NB4 (cell line): Measurements from ENCODE around the gene PDYN.

Experiments used
- CTCF ChIP-seq: IDR thresholded peaks from one replicate; pipeline ENCODE4 v1.5.1; 2012; ENCODE audit warnings: low read depth, low read length
- MAX ChIP-seq: IDR thresholded peaks from 2 replicates; pipeline ENCODE4 v1.6.1; 2011; ENCODE audit warnings: low read depth, low read length
- MYC ChIP-seq: IDR thresholded peaks from 2 replicates; pipeline ENCODE4 v1.6.1; 2011; ENCODE audit warnings: low read depth, low read length
- POLR2A ChIP-seq: IDR thresholded peaks from 2 replicates; pipeline ENCODE4 v1.6.1; 2011; ENCODE audit warnings: mild to moderate bottlenecking; ENCODE audit not compliant: insufficient read length; ENCODE audit errors: extremely low read depth

- TF ChIP-seq CTCF = no peak
- TF ChIP-seq POLR2A = no peak
- no peak for TF ChIP-seq MAX
- TF ChIP-seq MYC = no peak
These were observed 34.7 kb downstream of the PDYN start for GRCh38 chr20:1959156-1959555.
